Glutamatergic neuron (in vitro differentiated cells): ENCODE measurements around the gene ZMYM2. TPM values are rescaled to one million over a fixed set of nuclear protein-coding genes. Genes with fewer than 3 reads are reported as not detected.

Experiments used
- DNase-seq: peaks from one replicate; pipeline ENCODE4 v3.0.0; 2022
- H3K27ac Mint-ChIP-seq: one replicate; pipeline ENCODE4 v1.8.0; 2020; ENCODE audit warnings: mild to moderate bottlenecking, mixed read lengths, inconsistent platforms; ENCODE audit not compliant: unreplicated experiment
- H3K27me3 Mint-ChIP-seq: one replicate; pipeline ENCODE4 v1.8.0; 2020; ENCODE audit warnings: mild to moderate bottlenecking, moderate library complexity, mixed read lengths, inconsistent platforms; ENCODE audit not compliant: unreplicated experiment
- H3K36me3 Mint-ChIP-seq: one replicate; pipeline ENCODE4 v1.8.0; 2020; ENCODE audit warnings: mild to moderate bottlenecking, mixed read lengths, inconsistent platforms; ENCODE audit not compliant: unreplicated experiment
- H3K4me1 Mint-ChIP-seq: one replicate; pipeline ENCODE4 v1.8.0; 2020; ENCODE audit warnings: mild to moderate bottlenecking, low read depth, mixed read lengths, inconsistent platforms; ENCODE audit not compliant: unreplicated experiment
- H3K4me3 Mint-ChIP-seq: one replicate; pipeline ENCODE4 v1.8.0; 2020; ENCODE audit warnings: mild to moderate bottlenecking, mixed read lengths, inconsistent platforms; ENCODE audit not compliant: unreplicated experiment
- H3K9me3 Mint-ChIP-seq: one replicate; pipeline ENCODE4 v1.8.0; 2020; ENCODE audit warnings: mild to moderate bottlenecking, moderate library complexity, mixed read lengths, inconsistent platforms; ENCODE audit not compliant: unreplicated experiment
- total RNA-seq: library from RNA; stranded (reverse); fragmentation: NEBNext Ultra II Directional; extraction: Animal tissue kit (Norgen Biotek cat#: 25700); gene quantifications from one replicate; pipeline ENCODE4 v1.2.1, GENCODE V29; 2021; ENCODE audit not compliant: unreplicated experiment
- TF ChIP-seq, protein P1 (sequence below): fragments of 200-600 bp; sonication (generic); IDR thresholded peaks from one replicate; pipeline ENCODE4 v1.5.0; 2021; ENCODE audit not compliant: partially characterized antibody, unreplicated experiment

Gene ZMYM2
- total RNA-seq, 1 donor from 2014 or later = 215 TPM

DNA sequence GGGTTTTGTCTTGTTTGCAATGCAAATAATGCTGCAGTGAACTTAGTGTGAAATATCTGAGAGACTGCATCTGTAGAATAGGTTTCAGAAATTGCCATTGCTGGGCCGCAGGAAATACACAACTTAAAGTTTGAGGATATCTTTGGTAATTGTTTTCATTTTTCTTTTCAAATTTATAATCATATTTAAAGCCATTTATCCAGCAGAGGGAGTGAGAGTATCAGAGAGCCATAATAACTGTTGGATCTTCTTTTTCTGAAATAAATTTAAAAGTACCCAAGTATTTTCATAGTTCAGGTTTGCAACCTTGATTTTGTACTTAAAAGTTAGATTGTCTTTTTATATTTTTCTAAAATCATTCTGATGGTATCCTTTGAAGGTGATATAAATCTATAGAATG, 99.4 kb downstream of the ZMYM2 start:
- H3K27me3 Mint-ChIP-seq = no peaks in the 10 kb centered on the region
- H3K4me3 Mint-ChIP-seq = no peak overlapping the region
- TF ChIP-seq, protein P1, sequence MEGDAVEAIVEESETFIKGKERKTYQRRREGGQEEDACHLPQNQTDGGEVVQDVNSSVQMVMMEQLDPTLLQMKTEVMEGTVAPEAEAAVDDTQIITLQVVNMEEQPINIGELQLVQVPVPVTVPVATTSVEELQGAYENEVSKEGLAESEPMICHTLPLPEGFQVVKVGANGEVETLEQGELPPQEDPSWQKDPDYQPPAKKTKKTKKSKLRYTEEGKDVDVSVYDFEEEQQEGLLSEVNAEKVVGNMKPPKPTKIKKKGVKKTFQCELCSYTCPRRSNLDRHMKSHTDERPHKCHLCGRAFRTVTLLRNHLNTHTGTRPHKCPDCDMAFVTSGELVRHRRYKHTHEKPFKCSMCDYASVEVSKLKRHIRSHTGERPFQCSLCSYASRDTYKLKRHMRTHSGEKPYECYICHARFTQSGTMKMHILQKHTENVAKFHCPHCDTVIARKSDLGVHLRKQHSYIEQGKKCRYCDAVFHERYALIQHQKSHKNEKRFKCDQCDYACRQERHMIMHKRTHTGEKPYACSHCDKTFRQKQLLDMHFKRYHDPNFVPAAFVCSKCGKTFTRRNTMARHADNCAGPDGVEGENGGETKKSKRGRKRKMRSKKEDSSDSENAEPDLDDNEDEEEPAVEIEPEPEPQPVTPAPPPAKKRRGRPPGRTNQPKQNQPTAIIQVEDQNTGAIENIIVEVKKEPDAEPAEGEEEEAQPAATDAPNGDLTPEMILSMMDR = no peak
- no peak for DNase-seq
- peaks cover 2% of the 10 kb centered on the region for H3K9me3 Mint-ChIP-seq
- H3K27ac Mint-ChIP-seq = no peak overlapping the region
- peaks cover 4% of the 10 kb centered on the region for H3K36me3 Mint-ChIP-seq
- H3K4me1 Mint-ChIP-seq = no peaks in the 10 kb centered on the region

- Mint-ChIP-seq H3K4me1 (no peaks in the 10 kb centered on the region), H3K27ac (no peak overlapping the region), H3K36me3 (peaks cover 4% of the 10 kb centered on the region), H3K27me3 (no peaks in the 10 kb centered on the region), H3K4me3 (no peak overlapping the region), H3K9me3 (peaks cover 2% of the 10 kb centered on the region)
- TF ChIP-seq, protein P1 = no peak
- DNase-seq = no peak
These were observed 99.9 kb downstream of the ZMYM2 start for GRCh38 chr13:20058476-20058875.

GRCh38 chr13:20064128-20064527, 105.6 kb downstream of the ZMYM2 start:
- TF ChIP-seq, protein P1 = no peak
- H3K36me3 Mint-ChIP-seq = no peaks in the 10 kb centered on the region

DNA sequence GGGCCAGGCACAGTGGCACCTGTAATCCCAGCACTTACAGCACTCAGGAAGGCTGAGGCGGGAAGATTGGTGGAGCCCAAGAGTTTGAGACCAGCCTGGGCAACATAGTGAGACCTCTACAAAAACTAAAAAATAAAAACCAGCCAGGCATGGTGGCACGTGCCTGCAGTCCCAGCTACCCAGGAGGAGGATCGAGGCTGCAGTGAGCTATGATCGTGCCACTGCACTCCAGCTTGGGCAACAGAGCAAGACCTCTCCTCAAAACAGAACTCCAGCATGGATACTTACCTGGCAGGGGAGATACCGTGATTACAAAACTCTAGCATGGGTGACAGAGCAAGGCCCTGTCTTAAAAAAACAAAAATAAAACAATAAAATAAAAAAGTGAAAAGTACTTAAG, 107.0 kb downstream of the ZMYM2 start:
- TF ChIP-seq, protein P1 = no peak
- no peaks in the 10 kb centered on the region for H3K4me1 Mint-ChIP-seq
- no peak for DNase-seq
- no peak overlapping the region for H3K27ac Mint-ChIP-seq
- peaks cover 2% of the 10 kb centered on the region for H3K9me3 Mint-ChIP-seq
- no peaks in the 10 kb centered on the region for H3K27me3 Mint-ChIP-seq
- H3K4me3 Mint-ChIP-seq = no peak overlapping the region
- no peaks in the 10 kb centered on the region for H3K36me3 Mint-ChIP-seq

More at GRCh38 chr13:20064128-20064527, 105.6 kb downstream of the ZMYM2 start:
- Mint-ChIP-seq H3K4me1 (no peaks in the 10 kb centered on the region), H3K4me3 (no peak overlapping the region), H3K27me3 (no peaks in the 10 kb centered on the region), H3K27ac (no peak overlapping the region), H3K9me3 (peaks cover 2% of the 10 kb centered on the region)
- DNase-seq = no peak

DNA sequence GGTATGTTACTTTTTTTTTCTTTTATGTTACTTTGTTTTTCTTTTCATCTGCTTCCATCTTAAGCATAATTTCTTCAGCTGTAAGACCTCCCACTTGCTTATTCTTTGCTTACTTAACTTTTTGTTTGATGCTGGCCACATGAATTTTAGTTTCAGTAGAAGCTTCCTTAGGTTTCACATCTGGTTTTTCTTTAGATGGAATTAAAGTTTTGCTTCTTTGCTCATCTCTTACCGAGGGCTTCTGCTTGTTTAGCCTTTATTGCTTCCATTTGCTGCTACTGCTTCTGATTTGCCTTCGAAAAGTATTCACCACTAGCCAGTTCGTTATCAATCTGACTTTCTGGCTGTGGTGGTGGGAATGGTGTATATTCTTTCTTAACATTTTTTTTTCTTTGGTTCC, 111.4 kb downstream of the ZMYM2 start:
- TF ChIP-seq, protein P1 = no peak
- no peaks in the 10 kb centered on the region for H3K4me1 Mint-ChIP-seq
- no peak for DNase-seq
- H3K27me3 Mint-ChIP-seq = peaks cover 2% of the 10 kb centered on the region
- peaks cover 4% of the 10 kb centered on the region for H3K9me3 Mint-ChIP-seq
- no peak overlapping the region for H3K4me3 Mint-ChIP-seq
- no peak overlapping the region for H3K27ac Mint-ChIP-seq
- no peaks in the 10 kb centered on the region for H3K36me3 Mint-ChIP-seq
